ENCODE results near the gene MMP24. TPM values are rescaled to one million over a fixed set of nuclear protein-coding genes. Genes with fewer than 3 reads are reported as not detected.
A peak's percentile ranks its signal among the peaks of the same experiment; 100 is the strongest.

The MMP24 gene
- total RNA-seq, 1 experiment from 2014 or later: 8.2 TPM

- Mint-ChIP-seq H3K27me3 (ENCODE audit: unreplicated experiment) (no peaks in the 10 kb centered on the region), H3K4me1 (ENCODE audit: low read depth, unreplicated experiment) (peaks cover 31% of the 10 kb centered on the region), H3K9me3 (ENCODE audit: low read depth, unreplicated experiment) (no peaks in the 10 kb centered on the region), H3K4me3 (ENCODE audit: low read depth, unreplicated experiment) (peak overlapping the region; percentile 56), H3K36me3 (ENCODE audit: insufficient read depth, unreplicated experiment) (peaks cover 20% of the 10 kb centered on the region), H3K27ac (ENCODE audit: unreplicated experiment) (peak overlapping the region; percentile 70)
- DNase-seq: peak; percentile 76
- BruUV-seq (replicated peaks): TSS peak; percentile 87
- TF ChIP-seq, protein P1, sequence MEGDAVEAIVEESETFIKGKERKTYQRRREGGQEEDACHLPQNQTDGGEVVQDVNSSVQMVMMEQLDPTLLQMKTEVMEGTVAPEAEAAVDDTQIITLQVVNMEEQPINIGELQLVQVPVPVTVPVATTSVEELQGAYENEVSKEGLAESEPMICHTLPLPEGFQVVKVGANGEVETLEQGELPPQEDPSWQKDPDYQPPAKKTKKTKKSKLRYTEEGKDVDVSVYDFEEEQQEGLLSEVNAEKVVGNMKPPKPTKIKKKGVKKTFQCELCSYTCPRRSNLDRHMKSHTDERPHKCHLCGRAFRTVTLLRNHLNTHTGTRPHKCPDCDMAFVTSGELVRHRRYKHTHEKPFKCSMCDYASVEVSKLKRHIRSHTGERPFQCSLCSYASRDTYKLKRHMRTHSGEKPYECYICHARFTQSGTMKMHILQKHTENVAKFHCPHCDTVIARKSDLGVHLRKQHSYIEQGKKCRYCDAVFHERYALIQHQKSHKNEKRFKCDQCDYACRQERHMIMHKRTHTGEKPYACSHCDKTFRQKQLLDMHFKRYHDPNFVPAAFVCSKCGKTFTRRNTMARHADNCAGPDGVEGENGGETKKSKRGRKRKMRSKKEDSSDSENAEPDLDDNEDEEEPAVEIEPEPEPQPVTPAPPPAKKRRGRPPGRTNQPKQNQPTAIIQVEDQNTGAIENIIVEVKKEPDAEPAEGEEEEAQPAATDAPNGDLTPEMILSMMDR (IDR thresholded peaks at IDR 0.05; ENCODE audit: unreplicated experiment): no peak
- CTCF ChIA-PET: interaction anchor here (0.6 to 3.9 kb wide), 15 partner anchors 12 to 1200 kb away, joined by 3 to 85 read pairs (median 4); partner anchors contain the start of genes EDEM2 and MMP24OS
- intact Hi-C loops (cut with micrococcal nuclease; ENCODE audit: unreplicated experiment): loop anchor here (2.0 kb wide), 1 partner anchor 55 kb away; no protein-coding TSS in a partner anchor
Observed at GRCh38 chr20:35263532-35264341, 37.2 kb downstream of the MMP24 start.

DNA sequence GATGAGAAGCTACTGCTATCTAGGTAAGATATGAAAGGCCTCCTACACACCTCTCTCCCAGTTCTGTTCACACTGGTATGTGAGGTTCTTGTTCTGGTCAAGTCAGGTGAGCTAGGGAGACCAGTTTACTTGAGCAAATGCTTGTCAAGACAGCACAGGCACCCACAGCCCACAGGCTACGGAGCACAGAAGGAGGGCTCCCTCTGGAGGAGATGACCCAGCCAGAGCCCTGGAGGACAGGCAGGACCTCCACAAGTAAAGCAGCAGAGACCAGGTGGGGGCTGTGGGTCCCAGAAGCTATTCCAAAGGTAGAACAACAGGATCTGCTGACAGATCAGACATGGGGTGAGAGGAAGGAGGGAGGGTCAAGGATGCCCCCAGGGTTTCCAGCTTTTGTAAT is 38.3 kb downstream of the MMP24 start:
- TF ChIP-seq, protein P1 (IDR thresholded peaks at IDR 0.05; ENCODE audit: unreplicated experiment): peak; percentile 63
- Mint-ChIP-seq H3K27me3 (ENCODE audit: unreplicated experiment) (no peaks in the 10 kb centered on the region), H3K36me3 (ENCODE audit: insufficient read depth, unreplicated experiment) (peaks cover 23% of the 10 kb centered on the region), H3K4me3 (ENCODE audit: low read depth, unreplicated experiment) (no peak overlapping the region), H3K27ac (ENCODE audit: unreplicated experiment) (peak overlapping the region; percentile 35), H3K4me1 (ENCODE audit: low read depth, unreplicated experiment) (peaks cover 40% of the 10 kb centered on the region), H3K9me3 (ENCODE audit: low read depth, unreplicated experiment) (no peaks in the 10 kb centered on the region)
- intact Hi-C loops (cut with micrococcal nuclease; ENCODE audit: unreplicated experiment): loop anchor here (2.0 to 5.0 kb wide), 2 partner anchors 56 to 167 kb away; no protein-coding TSS in a partner anchor
- CTCF ChIA-PET: interaction anchor here (0.7 to 3.9 kb wide), 10 partner anchors 11 to 275 kb away, joined by 3 to 85 read pairs (median 4); partner anchors contain the start of gene EDEM2
- BruUV-seq (replicated peaks): no TSS peak
- peak; percentile 78 for DNase-seq

DNA sequence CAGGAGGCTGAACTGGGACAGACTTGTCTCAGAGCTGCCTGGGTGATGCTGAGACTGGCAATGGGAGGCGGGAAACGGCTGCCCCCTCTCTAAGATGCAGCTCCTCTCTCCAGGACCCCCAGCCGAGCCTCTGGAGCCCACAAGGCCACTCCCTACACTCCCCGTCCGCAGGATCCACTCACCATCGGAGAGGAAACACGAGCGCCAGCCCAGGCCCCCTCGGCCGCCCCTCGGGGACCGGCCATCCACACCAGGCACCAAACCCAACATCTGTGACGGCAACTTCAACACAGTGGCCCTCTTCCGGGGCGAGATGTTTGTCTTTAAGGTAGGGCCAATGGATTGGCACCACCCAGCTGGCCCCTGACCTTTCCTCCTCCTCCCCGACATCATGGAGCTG is 40.6 kb downstream of the MMP24 start:
- no peaks in the 10 kb centered on the region for H3K27me3 Mint-ChIP-seq (ENCODE audit: unreplicated experiment)
- TF ChIP-seq, protein P1 (IDR thresholded peaks at IDR 0.05; ENCODE audit: unreplicated experiment): no peak
- no peak overlapping the region for H3K4me3 Mint-ChIP-seq (ENCODE audit: low read depth, unreplicated experiment)
- no peak for DNase-seq
- intact Hi-C loops (cut with micrococcal nuclease; ENCODE audit: unreplicated experiment): loop anchor here (5.0 kb wide), 1 partner anchor 170 kb away; no protein-coding TSS in a partner anchor
- CTCF ChIA-PET: interaction anchor here (1.1 kb wide), 1 partner anchor 122 kb away, joined by 5 read pairs; no protein-coding TSS in a partner anchor
- H3K36me3 Mint-ChIP-seq (ENCODE audit: insufficient read depth, unreplicated experiment): peaks cover 26% of the 10 kb centered on the region
- H3K4me1 Mint-ChIP-seq (ENCODE audit: low read depth, unreplicated experiment): peaks cover 40% of the 10 kb centered on the region
- H3K9me3 Mint-ChIP-seq (ENCODE audit: low read depth, unreplicated experiment): no peaks in the 10 kb centered on the region
- no TSS peak for BruUV-seq (replicated peaks)
- H3K27ac Mint-ChIP-seq (ENCODE audit: unreplicated experiment): no peak overlapping the region

- Mint-ChIP-seq H3K4me1 (ENCODE audit: low read depth, unreplicated experiment) (peaks cover 25% of the 10 kb centered on the region), H3K4me3 (ENCODE audit: low read depth, unreplicated experiment) (no peak overlapping the region), H3K9me3 (ENCODE audit: low read depth, unreplicated experiment) (no peaks in the 10 kb centered on the region), H3K27ac (ENCODE audit: unreplicated experiment) (peak overlapping the region; percentile 19), H3K36me3 (ENCODE audit: insufficient read depth, unreplicated experiment) (peaks cover 31% of the 10 kb centered on the region), H3K27me3 (ENCODE audit: unreplicated experiment) (no peaks in the 10 kb centered on the region)
- intact Hi-C loops (cut with micrococcal nuclease; ENCODE audit: unreplicated experiment): loop anchor here (2.0 to 5.0 kb wide), 2 partner anchors 124 to 172 kb away; no protein-coding TSS in a partner anchor
- peak; percentile 90 for DNase-seq
- CTCF ChIA-PET: interaction anchor here (0.6 to 4.8 kb wide), 8 partner anchors 9 to 173 kb away, joined by 3 to 50 read pairs (median 3); partner anchors contain the start of genes EDEM2 and MMP24OS
- BruUV-seq (replicated peaks): no TSS peak
- TF ChIP-seq, protein P1 (IDR thresholded peaks at IDR 0.05; ENCODE audit: unreplicated experiment): peak; percentile 90
Observed at GRCh38 chr20:35269055-35269781, 42.7 kb downstream of the MMP24 start.

All from Calu3 (cell line).